ENCODE data around the gene SFTPB. TPM values are rescaled to one million over a fixed set of nuclear protein-coding genes. Genes with fewer than 3 reads are reported as not detected.

Gene SFTPB
- total and polyA plus RNA-seq, 4 donors, result not detected

GRCh38 chr2:85678794-85679672 is 11.0 kb upstream of the SFTPB start:
- peaks cover 2 to 8% (median 5%) of the 10 kb centered on the region in 4 donors for H3K4me1 ChIP-seq (ENCODE audit: control insufficient read depth in 4 of 4, insufficient read depth in 4 of 4, low read length in 3 of 4)
- H3K27me3 ChIP-seq (ENCODE audit: control insufficient read depth in 4 of 4, insufficient read depth in 4 of 4, low read length in 3 of 4), result no peaks in the 10 kb centered on the region
- H3K4me3 ChIP-seq (ENCODE audit: low read depth in 1 of 3, low read length in 3 of 3), result no peak overlapping the region
- WGBS, result 16% methylated on average over 25 of the region's 25 CpGs
- no peaks in the 10 kb centered on the region for H3K9me3 ChIP-seq (ENCODE audit: control insufficient read depth in 4 of 4, low read length in 3 of 4)
- TF ChIP-seq EGR1 (IDR thresholded peaks at IDR 0.05; ENCODE audit: low read depth in 2 of 2) (no peak), SP1 (IDR thresholded peaks at IDR 0.05) (peak; percentile 15), CTCF (IDR thresholded peaks at IDR 0.05; ENCODE audit: low read depth, low read length, missing input control) (peak; percentile 97), RAD21 (IDR thresholded peaks at IDR 0.05) (peak; percentile 95 to 97), FOXA2 (IDR thresholded peaks at IDR 0.05) (no peak), RXRA (IDR thresholded peaks at IDR 0.05) (peak in 1 of 2 donors; percentile 35), YY1 (IDR thresholded peaks at IDR 0.05) (peak; percentile 15), HNF4A (conservative IDR thresholded peaks at IDR 0.05) (peak in 1 of 2 donors; percentile 12), ZBTB33 (IDR thresholded peaks at IDR 0.05) (no peak), REST (IDR thresholded peaks at IDR 0.05) (no peak), HNF4G (IDR thresholded peaks at IDR 0.05) (no peak), ATF3 (IDR thresholded peaks at IDR 0.05) (no peak)
- DNase-seq (ENCODE audit: low spot score), result peak; percentile 89
- no peaks in the 10 kb centered on the region for H3K36me3 ChIP-seq (ENCODE audit: control insufficient read depth in 4 of 4, insufficient read depth in 3 of 4, low read depth in 1 of 4, low read length in 3 of 4)
- no peak overlapping the region for H3K27ac ChIP-seq (ENCODE audit: low read depth in 1 of 2, low read length in 2 of 2)
- peak overlapping the region in 1 of 2 donors; percentile 40 for H3K9ac ChIP-seq (ENCODE audit: low read depth in 1 of 2, low read length in 2 of 2)

GRCh38 chr2:85678377-85678776 is 10.4 kb upstream of the SFTPB start:
- Histone ChIP-seq H3K4me1 (ENCODE audit: control insufficient read depth in 4 of 4, insufficient read depth in 4 of 4, low read length in 3 of 4) (peaks cover 2 to 8% (median 5%) of the 10 kb centered on the region in 4 donors), H3K9me3 (ENCODE audit: control insufficient read depth in 4 of 4, low read length in 3 of 4) (no peaks in the 10 kb centered on the region), H3K27ac (ENCODE audit: low read depth in 1 of 2, low read length in 2 of 2) (no peak overlapping the region), H3K4me3 (ENCODE audit: low read depth in 1 of 3, low read length in 3 of 3) (no peak overlapping the region), H3K36me3 (ENCODE audit: control insufficient read depth in 4 of 4, insufficient read depth in 3 of 4, low read depth in 1 of 4, low read length in 3 of 4) (no peaks in the 10 kb centered on the region), H3K27me3 (ENCODE audit: control insufficient read depth in 4 of 4, insufficient read depth in 4 of 4, low read length in 3 of 4) (no peaks in the 10 kb centered on the region), H3K9ac (ENCODE audit: low read depth in 1 of 2, low read length in 2 of 2) (no peak overlapping the region)
- 84% methylated on average over 3 of the region's 3 CpGs for WGBS
- no peak for DNase-seq (ENCODE audit: low spot score)
- no peak for TF ChIP-seq EGR1 (IDR thresholded peaks at IDR 0.05; ENCODE audit: low read depth in 2 of 2)
- no peak for TF ChIP-seq HNF4G (IDR thresholded peaks at IDR 0.05)
- no peak for TF ChIP-seq MAX (IDR thresholded peaks at IDR 0.05)
- no peak for TF ChIP-seq ATF3 (IDR thresholded peaks at IDR 0.05)
- no peak for TF ChIP-seq ZBTB33 (IDR thresholded peaks at IDR 0.05)
- TF ChIP-seq REST (IDR thresholded peaks at IDR 0.05), result no peak
- no peak for TF ChIP-seq FOXA1 (IDR thresholded peaks at IDR 0.05)
- TF ChIP-seq GABPA (IDR thresholded peaks at IDR 0.05 in 1 of 2, conservative IDR thresholded peaks at IDR 0.05 in 1 of 2), result no peak
- TF ChIP-seq SP1 (IDR thresholded peaks at IDR 0.05), result no peak
- TF ChIP-seq YY1 (IDR thresholded peaks at IDR 0.05), result no peak

Measured in liver (tissue), 9 donors.